ENCODE results near the gene SLC34A1.
A peak's percentile ranks its signal among the peaks of the same experiment; 100 is the strongest.
"Not testable (repeated sequence)": the region's sequence is repeated elsewhere in the genome, so short reads cannot be mapped to it uniquely, and the experiment has no call there.

Gene SLC34A1

GRCh38 chr5:177359451-177359851, 24.8 kb upstream of the SLC34A1 start:
- TF ChIP-seq POLR2A (IDR thresholded peaks at IDR 0.05; ENCODE audit: low read length) = no peak
- no peak for TF ChIP-seq GATA1 (IDR thresholded peaks at IDR 0.05; ENCODE audit: low read depth, low read length)
- no peak for DNase-seq

GRCh38 chr5:177359860-177360259, 24.4 kb upstream of the SLC34A1 start:
- TF ChIP-seq POLR2A (IDR thresholded peaks at IDR 0.05; ENCODE audit: low read length) (no peak), GATA1 (IDR thresholded peaks at IDR 0.05; ENCODE audit: low read depth, low read length) (no peak)
- DNase-seq = no peak

DNA sequence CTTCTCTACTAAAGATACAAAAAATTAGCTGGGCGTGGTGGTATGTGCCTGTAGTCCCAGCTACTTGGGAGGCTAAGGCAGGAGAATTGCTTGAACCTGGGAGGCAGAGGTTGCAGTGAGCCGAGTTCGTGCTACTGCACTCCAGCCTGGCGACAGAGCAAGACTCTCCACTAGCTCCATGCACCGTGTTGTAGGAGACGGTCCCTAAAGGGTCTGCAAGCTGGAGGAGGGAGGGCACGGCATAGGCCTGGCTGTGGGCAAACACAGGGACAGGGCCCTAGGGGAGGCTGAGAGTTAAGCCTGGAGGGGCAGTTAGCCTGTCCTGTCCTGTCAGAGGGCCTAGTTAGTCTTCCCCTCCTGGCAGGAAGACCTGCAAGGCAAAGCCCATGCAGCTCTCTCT, 23.5 kb upstream of the SLC34A1 start:
- not testable (repeated sequence) for DNase-seq

DNA sequence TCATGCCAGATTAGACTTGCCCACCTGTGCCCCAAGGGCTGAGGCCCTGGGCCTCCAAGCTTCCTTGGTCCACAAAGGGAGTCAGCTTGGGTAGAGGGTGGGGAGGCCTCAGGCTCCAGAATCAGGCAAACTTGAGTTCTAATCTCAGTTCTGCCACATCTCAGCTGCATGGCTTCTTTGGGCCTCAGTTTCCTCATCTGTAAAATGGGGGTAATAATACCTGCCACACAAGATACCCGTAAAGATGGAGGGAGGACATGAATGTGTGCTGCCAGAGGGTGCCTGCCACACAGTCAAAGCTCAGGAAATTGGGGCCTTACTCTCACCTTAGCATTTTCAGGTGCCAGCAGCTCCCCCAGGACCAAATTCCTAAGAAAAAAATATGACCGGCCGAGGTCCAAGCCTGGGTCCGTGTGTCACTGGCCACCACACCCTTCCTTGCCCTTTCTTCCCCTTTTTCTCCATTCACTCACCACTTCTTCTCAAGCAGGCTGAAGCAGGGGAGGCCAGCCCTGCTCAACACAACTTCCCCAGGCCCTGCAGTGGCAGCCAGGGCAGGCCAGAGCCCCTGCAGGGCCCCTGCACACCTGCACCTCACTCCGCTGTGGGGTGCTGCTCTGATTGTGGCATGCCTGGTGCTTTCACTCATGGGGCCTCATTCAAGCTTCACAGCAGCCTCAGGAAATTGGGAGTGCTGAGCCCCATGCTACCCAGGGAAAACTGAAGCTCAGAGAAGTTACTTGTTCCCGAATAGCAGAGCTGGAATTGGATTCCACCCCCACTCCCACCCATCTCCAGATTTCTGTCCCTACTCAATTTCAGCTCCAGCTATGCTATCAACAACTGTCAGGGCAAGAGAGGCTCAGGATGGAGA, 22.6 kb upstream of the SLC34A1 start:
- no peak for DNase-seq
- no peak for TF ChIP-seq GATA1 (IDR thresholded peaks at IDR 0.05; ENCODE audit: low read depth, low read length)
- TF ChIP-seq POLR2A (IDR thresholded peaks at IDR 0.05; ENCODE audit: low read length) = no peak

GRCh38 chr5:177362292-177362609, 22.0 kb upstream of the SLC34A1 start:
- TF ChIP-seq GATA1 (IDR thresholded peaks at IDR 0.05; ENCODE audit: low read depth, low read length) = no peak
- TF ChIP-seq POLR2A (IDR thresholded peaks at IDR 0.05; ENCODE audit: low read length) = no peak
- no peak for DNase-seq

- TF ChIP-seq GATA1 (IDR thresholded peaks at IDR 0.05; ENCODE audit: low read depth, low read length) = no peak
- DNase-seq = peak; percentile 69 to 77
Observed at GRCh38 chr5:177362610-177363507, 21.4 kb upstream of the SLC34A1 start.

GRCh38 chr5:177363565-177363964, 20.7 kb upstream of the SLC34A1 start:
- no peak for DNase-seq

DNA sequence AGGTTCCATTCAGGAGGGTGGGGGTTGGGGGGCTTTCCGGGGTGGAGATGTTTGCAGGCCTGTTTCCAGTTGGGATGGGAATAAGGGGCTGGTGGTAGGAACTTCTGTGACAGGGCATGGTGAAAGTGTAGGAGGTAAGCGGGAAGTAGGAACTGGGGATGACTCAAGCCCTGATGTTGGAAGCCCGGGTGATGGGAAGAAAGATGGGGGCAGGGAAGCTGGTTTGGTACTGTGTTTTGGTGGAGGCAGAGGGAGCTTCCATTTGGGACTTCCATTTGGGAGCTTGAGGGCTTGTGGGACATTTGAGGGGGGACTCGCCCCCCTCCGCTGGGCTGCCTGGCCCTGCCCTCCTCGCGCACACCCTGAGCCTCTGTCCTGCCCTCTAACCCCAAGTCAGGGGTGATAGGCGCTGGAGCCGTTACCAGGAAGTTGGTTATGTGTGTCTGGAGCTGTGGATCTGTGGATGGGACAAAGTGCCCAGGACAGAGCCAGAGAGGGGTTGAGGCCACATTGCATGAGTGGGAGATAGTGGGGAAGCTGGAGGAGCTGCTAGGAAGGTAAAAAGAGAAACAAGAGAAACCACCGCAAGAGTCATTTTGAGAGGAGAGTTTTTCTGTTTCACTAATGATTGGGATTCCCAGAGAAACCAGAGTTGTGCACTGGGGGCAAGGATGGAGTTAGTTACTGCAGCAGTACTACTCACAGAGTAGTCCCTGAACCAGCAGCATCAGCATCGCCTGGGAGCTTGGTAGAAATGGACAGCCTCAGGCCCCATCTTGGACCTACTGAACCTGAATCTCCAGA, 19.9 kb upstream of the SLC34A1 start:
- no peak for TF ChIP-seq POLR2A (IDR thresholded peaks at IDR 0.05; ENCODE audit: low read length)
- no peak for TF ChIP-seq GATA1 (IDR thresholded peaks at IDR 0.05; ENCODE audit: low read depth, low read length)

More at GRCh38 chr5:177363565-177363964, 20.7 kb upstream of the SLC34A1 start:
- no peak for TF ChIP-seq GATA1 (IDR thresholded peaks at IDR 0.05; ENCODE audit: low read depth, low read length)
- TF ChIP-seq POLR2A (IDR thresholded peaks at IDR 0.05; ENCODE audit: low read length) = no peak

DNA sequence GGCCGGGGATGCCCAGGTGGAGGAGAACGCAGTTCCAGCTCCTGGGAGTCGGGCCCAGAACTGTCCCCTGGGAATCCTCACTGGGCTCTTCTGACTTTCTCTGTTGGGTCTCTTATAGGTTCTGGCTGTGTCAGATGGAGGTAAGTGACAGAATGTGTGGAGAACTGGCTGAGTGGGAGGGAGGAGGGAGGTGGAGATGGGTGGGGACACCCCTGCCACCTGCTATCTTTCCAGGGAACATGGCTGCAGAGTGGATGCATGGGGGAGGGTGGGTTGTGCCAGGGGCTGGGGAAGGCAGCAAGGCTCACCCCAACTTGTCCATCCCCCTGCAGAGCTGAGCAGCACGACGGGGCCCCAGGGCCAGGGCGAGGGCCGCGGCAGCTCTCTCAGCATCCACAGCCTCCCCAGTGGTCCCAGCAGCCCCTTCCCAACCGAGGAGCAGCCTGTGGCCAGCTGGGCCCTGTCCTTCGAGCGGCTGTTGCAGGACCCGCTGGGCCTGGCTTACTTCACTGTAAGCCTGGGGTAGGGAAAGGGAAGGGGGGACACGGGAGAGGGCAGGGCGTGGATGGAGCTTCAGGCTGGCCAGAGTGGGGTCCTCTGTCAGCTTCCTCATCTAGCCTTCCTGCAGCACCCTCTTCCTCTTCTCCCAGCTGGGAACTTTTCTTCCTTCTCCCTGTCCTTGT, 18.2 kb upstream of the SLC34A1 start:
- no peak for DNase-seq
- no peak for TF ChIP-seq POLR2A (IDR thresholded peaks at IDR 0.05; ENCODE audit: low read length)

More for the DNA sequence above, 19.9 kb upstream of the SLC34A1 start:
- no peak for DNase-seq

- TF ChIP-seq GATA1 (IDR thresholded peaks at IDR 0.05; ENCODE audit: low read depth, low read length) (no peak), POLR2A (IDR thresholded peaks at IDR 0.05; ENCODE audit: low read length) (no peak)
- peak; percentile 31 to 39 for DNase-seq
Observed at GRCh38 chr5:177366528-177367322, 17.5 kb upstream of the SLC34A1 start.

DNA sequence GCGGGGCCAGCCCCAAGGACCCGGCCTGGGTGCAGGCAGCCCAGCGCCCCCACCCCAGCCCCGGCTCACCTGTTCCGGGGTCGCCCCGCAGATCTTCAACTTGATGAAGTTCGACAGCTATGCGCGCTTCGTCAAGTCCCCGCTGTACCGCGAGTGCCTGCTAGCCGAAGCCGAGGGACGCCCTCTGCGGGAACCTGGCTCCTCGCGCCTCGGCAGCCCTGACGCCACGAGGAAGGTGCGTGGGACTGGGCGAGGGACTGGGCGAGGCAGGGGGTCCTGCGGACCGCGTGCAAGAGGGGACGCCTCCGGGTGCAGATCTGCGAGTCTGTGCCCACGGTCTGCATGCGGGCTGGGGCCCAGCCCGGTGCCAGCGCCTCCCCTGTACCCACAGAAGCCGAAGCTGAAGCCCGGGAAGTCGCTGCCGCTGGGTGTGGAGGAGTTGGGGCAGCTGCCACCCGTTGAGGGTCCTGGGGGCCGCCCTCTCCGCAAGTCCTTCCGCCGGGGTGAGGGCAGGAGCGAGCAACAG, 16.8 kb upstream of the SLC34A1 start:
- DNase-seq = no peak
- TF ChIP-seq POLR2A (IDR thresholded peaks at IDR 0.05; ENCODE audit: low read length) (no peak), GATA1 (IDR thresholded peaks at IDR 0.05; ENCODE audit: low read depth, low read length) (no peak)

DNA sequence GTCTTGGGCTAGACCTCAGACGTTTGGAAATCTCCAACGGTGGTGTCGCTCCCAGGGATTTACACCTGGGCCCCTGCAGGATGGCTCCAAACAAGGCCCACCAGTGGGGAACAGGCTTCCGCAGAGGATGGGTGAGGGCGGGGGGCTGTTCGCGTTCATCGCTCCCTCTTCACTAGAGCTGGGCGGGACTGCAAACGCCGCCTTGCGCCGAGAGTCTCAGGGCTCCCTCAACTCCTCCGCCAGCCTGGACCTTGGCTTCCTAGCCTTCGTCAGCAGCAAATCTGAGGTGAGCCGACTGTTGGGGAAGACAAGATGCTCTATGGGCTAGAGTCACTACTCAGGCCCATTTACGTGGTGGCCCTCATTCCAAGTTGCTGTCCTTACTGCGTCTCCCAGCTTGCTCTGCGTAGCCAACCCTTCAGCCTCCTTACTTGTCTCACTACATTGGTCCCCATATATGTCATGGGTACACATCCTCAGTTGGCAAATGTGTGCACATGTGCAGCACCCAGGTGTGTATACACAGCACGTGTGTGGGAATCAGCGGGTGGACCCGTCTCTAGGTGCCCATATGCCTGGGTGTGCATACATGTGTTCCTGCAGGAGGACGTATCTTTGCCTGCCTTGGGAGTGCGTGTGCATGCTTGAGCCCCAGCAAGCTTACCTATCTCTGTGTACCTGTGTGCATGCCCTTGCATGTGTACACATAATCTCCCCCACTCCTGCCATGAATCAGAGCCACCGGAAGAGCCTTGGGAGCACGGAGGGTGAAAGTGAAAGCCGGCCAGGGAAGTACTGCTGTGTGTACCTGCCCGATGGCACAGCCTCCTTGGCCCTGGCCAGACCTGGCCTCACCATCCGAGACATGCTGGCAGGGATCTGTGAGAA, 16.0 kb upstream of the SLC34A1 start:
- no peak for TF ChIP-seq GATA1 (IDR thresholded peaks at IDR 0.05; ENCODE audit: low read depth, low read length)
- TF ChIP-seq POLR2A (IDR thresholded peaks at IDR 0.05; ENCODE audit: low read length) = no peak
- no peak for DNase-seq
